Peyer's patch (tissue), 4 donors: Measurements from ENCODE around the gene SUGCT. TPM values are rescaled to one million over a fixed set of nuclear protein-coding genes. Genes with fewer than 3 reads are reported as not detected.

Experiments used
- DNase-seq, 3 donors: peaks; one replicate each; pipeline ENCODE4 v3.0.0-alpha.2; 2017 to 2019
- H3K27ac ChIP-seq, 4 donors: fragments of 200-600 bp; sonication (generic); one replicate each; pipeline ENCODE4 v1.5.1; 2016 to 2019
- H3K27me3 ChIP-seq, 2 donors: fragments of 200-600 bp; sonication (generic); one replicate each; pipeline ENCODE4 v1.5.1; 2019
- H3K36me3 ChIP-seq, 3 donors: fragments of 200-600 bp; sonication (generic); one replicate each; pipeline ENCODE4 v1.5.1; 2016 to 2019
- H3K4me1 ChIP-seq, 4 donors: fragments of 200-600 bp; sonication (generic); one replicate each; pipeline ENCODE4 v1.5.1; 2016 to 2019
- H3K4me3 ChIP-seq, 4 donors: fragments of 200-600 bp; sonication (generic); 1 replicate in 3 of 4; 2 replicates in 1 of 4; pipeline ENCODE4 v1.5.1; 2016 to 2019; ENCODE audit warnings: mild to moderate bottlenecking in 1 of 4
- H3K9me3 ChIP-seq, 4 donors: fragments of 200-600 bp; sonication (generic); one replicate each; pipeline ENCODE4 v1.5.1; 2016 to 2019; ENCODE audit warnings: mild to moderate bottlenecking in 1 of 4
- CTCF ChIP-seq, 6 experiments: fragments of 450-650 bp in 4 of 6; fragments of 200-600 bp in 2 of 6; sonication (generic) in 1 of 6; IDR thresholded peaks; one replicate each; pipeline ENCODE4 v1.5.1; 2017 to 2019; ENCODE audit warnings: antibody characterized with exemption in 6 of 6, mild to moderate bottlenecking in 3 of 6, moderate library complexity in 1 of 6
- POLR2A ChIP-seq, 2 donors: fragments of 450-650 bp; IDR thresholded peaks; one replicate each; pipeline ENCODE4 v1.5.1; 2017; ENCODE audit warnings: antibody characterized with exemption in 2 of 2, mild to moderate bottlenecking in 2 of 2, moderate library complexity in 2 of 2
- total RNA-seq, 4 donors: library from RNA; depleted of rRNA; stranded (reverse); fragments of >200 nt; gene quantifications; one replicate each; pipeline ENCODE4 v1.1.0, GENCODE V29; 2016

SUGCT gene
- total RNA-seq, 4 donors from 2014 or later = 6.4 to 8.9 (median 8.3) TPM; not detected in 1

- TF ChIP-seq POLR2A (IDR thresholded peaks at IDR 0.05) (no peak), CTCF (IDR thresholded peaks at IDR 0.05) (no peak)
Observed at GRCh38 chr7:40890088-40890692, 755.4 kb downstream of the SUGCT start.

GRCh38 chr7:40891232-40891631 lies 756.4 kb downstream of the SUGCT start:
- H3K4me3 ChIP-seq = no peak overlapping the region
- TF ChIP-seq CTCF (IDR thresholded peaks at IDR 0.05) (no peak), POLR2A (IDR thresholded peaks at IDR 0.05) (no peak)
- no peaks in the 10 kb centered on the region for H3K27me3 ChIP-seq

More at GRCh38 chr7:40890088-40890692, 755.4 kb downstream of the SUGCT start:
- Histone ChIP-seq H3K9me3 (peaks cover 0 to 5% (median 0%) of the 10 kb centered on the region in 4 donors), H3K27ac (no peak overlapping the region), H3K27me3 (no peaks in the 10 kb centered on the region), H3K4me3 (no peak overlapping the region), H3K36me3 (no peaks in the 10 kb centered on the region), H3K4me1 (no peaks in the 10 kb centered on the region)
- DNase-seq = no peak

GRCh38 chr7:40899151-40899550 lies 764.3 kb downstream of the SUGCT start:
- H3K4me1 ChIP-seq = no peaks in the 10 kb centered on the region
- no peak for DNase-seq
- no peak overlapping the region for H3K27ac ChIP-seq

More at GRCh38 chr7:40891232-40891631, 756.4 kb downstream of the SUGCT start:
- H3K27ac ChIP-seq = no peak overlapping the region
- H3K9me3 ChIP-seq = peaks cover 0 to 5% (median 0%) of the 10 kb centered on the region in 4 donors
- no peak for DNase-seq
- H3K4me1 ChIP-seq = no peaks in the 10 kb centered on the region
- no peaks in the 10 kb centered on the region for H3K36me3 ChIP-seq

GRCh38 chr7:40899636-40900507 lies 765.1 kb downstream of the SUGCT start:
- Histone ChIP-seq H3K4me3 (no peak overlapping the region), H3K27ac (no peak overlapping the region)
- DNase-seq = no peak

More at GRCh38 chr7:40899151-40899550, 764.3 kb downstream of the SUGCT start:
- H3K27me3 ChIP-seq = no peaks in the 10 kb centered on the region
- no peaks in the 10 kb centered on the region for H3K9me3 ChIP-seq
- TF ChIP-seq POLR2A (IDR thresholded peaks at IDR 0.05) (no peak), CTCF (IDR thresholded peaks at IDR 0.05) (no peak)
- H3K36me3 ChIP-seq = no peaks in the 10 kb centered on the region
- no peak overlapping the region for H3K4me3 ChIP-seq

GRCh38 chr7:40903872-40904271 lies 769.1 kb downstream of the SUGCT start:
- TF ChIP-seq CTCF (IDR thresholded peaks at IDR 0.05) (no peak), POLR2A (IDR thresholded peaks at IDR 0.05) (no peak)
- H3K27me3 ChIP-seq = no peaks in the 10 kb centered on the region
- no peak overlapping the region for H3K27ac ChIP-seq
- H3K9me3 ChIP-seq = no peaks in the 10 kb centered on the region
- H3K4me3 ChIP-seq = no peak overlapping the region
- no peaks in the 10 kb centered on the region for H3K4me1 ChIP-seq
- H3K36me3 ChIP-seq = no peaks in the 10 kb centered on the region
- DNase-seq = no peak

More at GRCh38 chr7:40899636-40900507, 765.1 kb downstream of the SUGCT start:
- Histone ChIP-seq H3K27me3 (no peaks in the 10 kb centered on the region), H3K4me1 (no peaks in the 10 kb centered on the region), H3K9me3 (no peaks in the 10 kb centered on the region), H3K36me3 (no peaks in the 10 kb centered on the region)
- no peak for TF ChIP-seq CTCF (IDR thresholded peaks at IDR 0.05)
- no peak for TF ChIP-seq POLR2A (IDR thresholded peaks at IDR 0.05)
